T-helper 2 cell treated with Interferon-gamma antibody and Interleukin-4, amounts not matched to agents 5 μg/mL and 100 μg/mL, for 36 hours (primary cell): ENCODE measurements around the gene ARL15.

Source experiments
- DNase-seq: peaks from one replicate; pipeline ENCODE4 v3.0.0; 2021; ENCODE audit warnings: low spot score
- H3K27ac Mint-ChIP-seq: one replicate; pipeline ENCODE4 v1.8.0; 2021; ENCODE audit warnings: mild to moderate bottlenecking, mixed read lengths
- H3K27me3 Mint-ChIP-seq: one replicate; pipeline ENCODE4 v1.8.0; 2021; ENCODE audit warnings: low read depth, mixed read lengths
- H3K36me3 Mint-ChIP-seq: one replicate; pipeline ENCODE4 v1.8.0; 2021; ENCODE audit warnings: low read depth, mixed read lengths
- H3K4me1 Mint-ChIP-seq: one replicate; pipeline ENCODE4 v1.8.0; 2021; ENCODE audit warnings: low read depth, mixed read lengths
- H3K4me3 Mint-ChIP-seq: one replicate; pipeline ENCODE4 v1.8.0; 2022; ENCODE audit warnings: mild to moderate bottlenecking, moderate library complexity, mixed read lengths
- H3K9me3 Mint-ChIP-seq: one replicate; pipeline ENCODE4 v1.8.0; 2021; ENCODE audit warnings: mixed read lengths

Gene ARL15

DNA sequence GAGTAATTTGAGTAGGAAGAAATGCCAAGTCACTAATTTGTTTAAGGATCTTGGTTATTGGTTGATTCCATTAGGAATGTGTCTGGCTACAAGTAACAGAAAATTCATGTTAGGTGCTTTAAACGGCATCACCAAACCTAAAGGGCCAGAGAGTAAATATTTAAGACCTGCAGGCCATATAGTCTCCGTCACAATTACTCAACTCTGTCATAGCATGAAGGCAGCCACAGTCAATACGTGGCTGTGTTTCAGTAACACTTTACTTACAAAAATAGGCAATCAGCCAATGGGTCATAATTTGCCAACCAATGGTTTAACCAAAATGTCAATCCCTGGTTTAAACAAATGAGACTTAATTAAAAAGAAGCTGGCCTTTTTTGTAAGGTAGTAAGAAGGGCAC lies 98.5 kb downstream of the ARL15 start:
- H3K27ac Mint-ChIP-seq: no peak overlapping the region
- H3K27me3 Mint-ChIP-seq: peaks cover 2% of the 10 kb centered on the region
- no peak for DNase-seq
- H3K4me3 Mint-ChIP-seq: no peak overlapping the region
- H3K36me3 Mint-ChIP-seq: no peaks in the 10 kb centered on the region
- H3K9me3 Mint-ChIP-seq: no peaks in the 10 kb centered on the region
- H3K4me1 Mint-ChIP-seq: no peaks in the 10 kb centered on the region

DNA sequence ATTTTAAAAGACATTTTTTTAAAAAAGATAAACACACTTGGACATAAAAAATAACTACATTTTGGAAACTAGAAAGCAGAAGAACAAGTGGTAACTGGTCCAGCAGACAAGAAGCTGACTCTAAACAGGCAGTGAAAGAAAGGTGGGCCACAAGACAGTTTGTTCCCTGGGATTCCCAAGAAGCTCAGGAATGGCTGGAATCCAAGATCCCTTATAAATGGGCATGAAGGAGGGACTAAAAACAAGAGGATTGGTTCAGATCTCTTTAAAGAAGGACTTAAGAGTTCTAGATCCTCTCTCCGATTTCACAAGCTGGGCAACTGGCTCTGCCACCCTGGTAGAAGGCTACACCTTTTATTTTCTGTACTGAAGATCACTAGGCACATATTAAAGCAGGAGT lies 102.8 kb downstream of the ARL15 start:
- no peaks in the 10 kb centered on the region for H3K36me3 Mint-ChIP-seq
- no peak for DNase-seq
- no peak overlapping the region for H3K4me3 Mint-ChIP-seq
- H3K4me1 Mint-ChIP-seq: no peaks in the 10 kb centered on the region
- no peak overlapping the region for H3K27ac Mint-ChIP-seq
- H3K9me3 Mint-ChIP-seq: no peaks in the 10 kb centered on the region
- H3K27me3 Mint-ChIP-seq: peaks cover 2% of the 10 kb centered on the region

- Mint-ChIP-seq H3K27me3 (peaks cover 2% of the 10 kb centered on the region), H3K9me3 (no peaks in the 10 kb centered on the region), H3K4me3 (no peak overlapping the region), H3K27ac (no peak overlapping the region), H3K36me3 (no peaks in the 10 kb centered on the region), H3K4me1 (no peaks in the 10 kb centered on the region)
- no peak for DNase-seq
These were observed 103.7 kb downstream of the ARL15 start for GRCh38 chr5:54206580-54207229.

DNA sequence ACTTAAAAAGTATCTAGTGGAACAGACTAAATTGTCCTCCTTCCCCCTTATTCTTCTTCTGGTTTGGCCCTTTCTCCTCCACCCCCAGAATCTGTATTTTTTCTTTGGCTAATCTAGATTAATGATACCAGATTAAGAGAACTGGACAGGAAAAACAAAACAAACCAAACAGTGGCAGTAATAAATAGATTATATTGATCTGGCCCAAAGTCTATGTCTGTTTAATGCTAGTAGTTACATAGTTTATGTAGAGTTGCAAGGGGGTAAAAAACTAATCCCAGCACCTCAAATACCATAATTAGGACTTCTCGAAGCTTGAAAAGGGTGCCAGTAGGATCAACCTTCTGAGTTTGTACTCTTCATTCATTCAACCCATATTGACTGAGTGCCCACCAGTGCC lies 104.5 kb downstream of the ARL15 start:
- H3K27ac Mint-ChIP-seq: no peak overlapping the region
- no peaks in the 10 kb centered on the region for H3K36me3 Mint-ChIP-seq
- peaks cover 2% of the 10 kb centered on the region for H3K27me3 Mint-ChIP-seq
- no peaks in the 10 kb centered on the region for H3K9me3 Mint-ChIP-seq
- no peaks in the 10 kb centered on the region for H3K4me1 Mint-ChIP-seq
- no peak for DNase-seq
- H3K4me3 Mint-ChIP-seq: no peak overlapping the region

- Mint-ChIP-seq H3K27me3 (peaks cover 2% of the 10 kb centered on the region), H3K4me1 (no peaks in the 10 kb centered on the region), H3K36me3 (no peaks in the 10 kb centered on the region), H3K27ac (no peak overlapping the region), H3K9me3 (no peaks in the 10 kb centered on the region), H3K4me3 (no peak overlapping the region)
- no peak for DNase-seq
These were observed 104.9 kb downstream of the ARL15 start for GRCh38 chr5:54205453-54205852.

DNA sequence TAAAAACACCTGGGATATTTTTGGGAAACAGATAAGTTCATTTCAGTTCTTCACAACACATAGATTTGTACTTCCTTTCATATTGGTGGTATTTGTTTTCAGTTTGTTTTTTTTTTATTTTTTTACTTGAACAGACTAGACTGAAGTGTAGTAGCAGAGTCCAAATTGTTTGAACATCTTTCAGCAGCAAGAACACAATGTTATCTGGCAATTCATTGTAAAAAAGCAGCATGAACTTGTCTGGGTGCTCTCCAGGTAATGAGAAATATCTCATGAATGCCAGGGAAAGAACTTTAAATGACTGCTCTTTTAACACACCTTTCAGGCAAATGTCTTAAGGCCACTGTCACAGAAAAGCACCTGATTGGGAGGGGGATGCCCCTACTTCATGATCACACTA lies 113.4 kb downstream of the ARL15 start:
- Mint-ChIP-seq H3K4me1 (no peaks in the 10 kb centered on the region), H3K9me3 (no peaks in the 10 kb centered on the region), H3K27me3 (no peaks in the 10 kb centered on the region), H3K4me3 (no peak overlapping the region), H3K36me3 (no peaks in the 10 kb centered on the region), H3K27ac (no peak overlapping the region)
- DNase-seq: no peak

DNA sequence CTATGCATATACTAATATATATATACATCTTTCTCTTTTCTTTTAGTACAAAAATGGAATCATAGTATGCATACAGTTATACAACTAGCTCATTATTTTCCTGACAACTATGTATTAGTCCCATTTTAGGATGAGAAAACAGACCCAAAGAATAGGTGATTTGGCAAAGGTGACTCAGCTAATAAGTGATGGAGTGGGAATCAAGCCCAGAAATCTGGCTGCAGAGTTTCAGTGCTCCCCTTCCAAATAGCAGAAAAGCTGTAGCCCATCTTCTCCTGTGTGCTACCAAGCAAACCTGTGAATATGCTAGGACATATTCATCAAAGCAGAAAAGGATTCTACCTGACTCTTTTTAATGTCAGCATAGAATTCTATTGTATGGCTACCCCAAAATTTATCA lies 114.7 kb downstream of the ARL15 start:
- no peaks in the 10 kb centered on the region for H3K36me3 Mint-ChIP-seq
- DNase-seq: no peak
- no peak overlapping the region for H3K27ac Mint-ChIP-seq
- no peaks in the 10 kb centered on the region for H3K4me1 Mint-ChIP-seq
- H3K9me3 Mint-ChIP-seq: no peaks in the 10 kb centered on the region
- H3K27me3 Mint-ChIP-seq: no peaks in the 10 kb centered on the region
- H3K4me3 Mint-ChIP-seq: no peak overlapping the region

- no peaks in the 10 kb centered on the region for H3K27me3 Mint-ChIP-seq
- no peak overlapping the region for H3K27ac Mint-ChIP-seq
- H3K36me3 Mint-ChIP-seq: no peaks in the 10 kb centered on the region
- H3K9me3 Mint-ChIP-seq: no peaks in the 10 kb centered on the region
- no peak for DNase-seq
- no peak overlapping the region for H3K4me3 Mint-ChIP-seq
- no peaks in the 10 kb centered on the region for H3K4me1 Mint-ChIP-seq
These were observed 116.1 kb downstream of the ARL15 start for GRCh38 chr5:54194318-54194717.

DNA sequence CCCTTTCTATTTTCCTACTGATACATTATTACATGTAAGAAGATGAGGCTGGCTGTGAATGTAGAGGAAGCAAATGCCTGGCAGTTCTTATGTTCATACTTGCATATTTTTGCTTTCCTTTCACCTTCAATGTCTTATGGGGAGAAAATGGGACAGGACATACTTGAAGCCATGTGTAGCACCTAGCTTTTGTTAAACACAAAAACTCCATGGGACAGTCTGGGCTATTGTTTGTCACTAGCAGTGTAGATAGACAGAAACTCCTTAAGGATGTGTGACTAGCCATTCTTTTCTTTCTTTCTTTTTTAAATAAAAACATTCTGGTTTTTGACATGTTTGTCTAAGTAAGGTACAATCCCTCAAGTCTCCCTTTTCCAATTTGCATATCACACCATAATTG lies 122.7 kb downstream of the ARL15 start:
- DNase-seq: no peak
- no peaks in the 10 kb centered on the region for H3K27me3 Mint-ChIP-seq
- no peak overlapping the region for H3K27ac Mint-ChIP-seq
- no peak overlapping the region for H3K4me3 Mint-ChIP-seq
- no peaks in the 10 kb centered on the region for H3K36me3 Mint-ChIP-seq
- no peaks in the 10 kb centered on the region for H3K4me1 Mint-ChIP-seq
- H3K9me3 Mint-ChIP-seq: no peaks in the 10 kb centered on the region

DNA sequence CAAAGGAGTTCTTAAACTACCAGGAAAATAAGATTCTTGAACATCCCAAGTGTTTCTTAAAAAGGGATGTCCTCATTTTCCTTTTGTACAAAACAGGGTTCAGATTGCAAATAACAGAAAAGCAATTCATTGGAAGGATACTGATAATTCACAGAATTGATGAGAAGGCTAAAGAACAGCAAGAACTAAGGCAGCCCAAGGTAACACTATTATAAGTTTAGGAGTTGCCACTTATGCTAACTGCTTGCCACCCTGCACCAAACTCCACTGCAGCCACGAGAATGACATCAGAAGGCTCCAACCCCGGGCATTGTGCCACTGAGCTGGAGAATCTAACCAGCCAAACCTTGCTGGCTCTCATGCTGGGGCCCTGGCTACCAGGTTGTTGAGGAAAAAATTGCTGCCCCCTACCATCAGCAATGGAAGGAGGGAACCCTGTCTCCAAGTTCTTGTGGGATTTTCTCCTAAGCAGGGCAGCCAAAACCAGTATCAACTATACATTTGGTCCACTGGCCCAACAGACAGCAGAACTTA lies 123.4 kb downstream of the ARL15 start:
- Mint-ChIP-seq H3K4me3 (no peak overlapping the region), H3K9me3 (no peaks in the 10 kb centered on the region), H3K4me1 (no peaks in the 10 kb centered on the region), H3K36me3 (no peaks in the 10 kb centered on the region), H3K27ac (no peak overlapping the region), H3K27me3 (no peaks in the 10 kb centered on the region)
- no peak for DNase-seq

DNA sequence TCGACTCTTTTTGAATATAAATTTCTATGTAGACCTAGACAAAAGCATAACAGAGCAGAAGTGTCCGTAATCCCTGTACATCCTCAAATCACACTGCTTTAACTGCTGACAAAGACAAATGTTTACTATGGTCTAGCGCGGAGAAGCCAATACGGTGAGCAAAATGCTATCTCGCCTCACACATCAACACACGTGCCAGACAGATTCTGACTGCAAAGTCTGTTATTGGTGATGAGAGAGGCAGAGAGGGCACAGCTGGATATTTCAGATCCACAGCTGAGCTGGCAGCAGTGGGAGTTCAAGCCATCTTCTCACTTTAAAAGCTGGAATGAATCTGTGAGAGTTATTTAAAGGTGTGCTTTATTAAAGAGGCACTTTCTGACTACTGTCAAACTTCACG lies 124.3 kb downstream of the ARL15 start:
- H3K27ac Mint-ChIP-seq: no peak overlapping the region
- H3K9me3 Mint-ChIP-seq: no peaks in the 10 kb centered on the region
- no peaks in the 10 kb centered on the region for H3K27me3 Mint-ChIP-seq
- no peak overlapping the region for H3K4me3 Mint-ChIP-seq
- no peaks in the 10 kb centered on the region for H3K36me3 Mint-ChIP-seq
- no peaks in the 10 kb centered on the region for H3K4me1 Mint-ChIP-seq
- no peak for DNase-seq

DNA sequence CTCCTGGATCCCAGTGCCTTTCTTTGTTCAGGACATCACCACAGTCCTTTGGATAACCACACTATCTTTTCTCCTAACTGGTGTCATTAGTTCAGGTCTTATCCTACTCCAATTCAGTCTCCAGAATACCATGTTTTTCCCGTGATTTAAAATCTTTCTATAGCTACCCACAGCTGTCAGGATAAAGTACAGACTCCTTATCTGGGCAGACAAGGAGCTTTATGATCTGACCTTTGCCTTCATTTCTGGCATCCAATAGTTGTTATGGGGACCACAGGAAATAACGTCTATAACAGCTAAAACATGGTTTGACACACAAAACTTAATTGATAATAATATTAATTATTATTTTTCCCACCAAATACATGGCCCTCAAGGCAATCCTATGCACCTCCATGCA lies 125.6 kb downstream of the ARL15 start:
- Mint-ChIP-seq H3K9me3 (no peaks in the 10 kb centered on the region), H3K4me1 (no peaks in the 10 kb centered on the region), H3K27ac (no peak overlapping the region), H3K36me3 (no peaks in the 10 kb centered on the region), H3K4me3 (no peak overlapping the region), H3K27me3 (no peaks in the 10 kb centered on the region)
- DNase-seq: no peak

- Mint-ChIP-seq H3K27me3 (no peaks in the 10 kb centered on the region), H3K27ac (no peak overlapping the region), H3K9me3 (no peaks in the 10 kb centered on the region), H3K4me3 (no peak overlapping the region), H3K4me1 (peaks cover 3% of the 10 kb centered on the region), H3K36me3 (no peaks in the 10 kb centered on the region)
- no peak for DNase-seq
These were observed 129.7 kb downstream of the ARL15 start for GRCh38 chr5:54180630-54181031.

DNA sequence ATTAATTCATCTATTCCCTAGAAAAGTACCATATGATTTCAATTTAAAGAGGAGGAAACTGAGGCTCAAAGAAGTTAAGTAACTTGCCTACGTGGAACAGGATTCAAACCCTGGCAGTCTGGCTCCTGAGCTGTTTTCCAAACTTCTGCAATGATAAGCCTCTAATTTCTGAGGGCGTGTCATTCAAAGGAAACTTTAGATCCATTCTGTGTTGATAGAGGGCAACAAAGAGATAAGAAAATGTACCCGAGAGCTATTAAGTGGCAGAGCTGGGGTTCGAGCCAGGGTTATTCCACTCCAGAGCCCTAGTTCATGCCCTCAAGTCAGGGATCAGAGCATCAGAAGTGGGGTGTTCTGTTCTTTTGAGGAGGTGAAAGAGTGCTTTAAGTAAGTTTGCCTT lies 131.4 kb downstream of the ARL15 start:
- Mint-ChIP-seq H3K9me3 (no peaks in the 10 kb centered on the region), H3K4me3 (no peak overlapping the region), H3K4me1 (peaks cover 3% of the 10 kb centered on the region), H3K36me3 (no peaks in the 10 kb centered on the region), H3K27ac (no peak overlapping the region), H3K27me3 (no peaks in the 10 kb centered on the region)
- DNase-seq: no peak

GRCh38 chr5:54178207-54178606 lies 132.2 kb downstream of the ARL15 start:
- Mint-ChIP-seq H3K27ac (no peak overlapping the region), H3K4me3 (no peak overlapping the region), H3K36me3 (no peaks in the 10 kb centered on the region), H3K27me3 (no peaks in the 10 kb centered on the region), H3K4me1 (peaks cover 3% of the 10 kb centered on the region), H3K9me3 (no peaks in the 10 kb centered on the region)
- DNase-seq: no peak
